Liver (tissue), 3 donors: ENCODE data around the gene GATM.

ENCODE experiments used
- EGR1 ChIP-seq, 2 donors: IDR thresholded peaks; 2 replicates each; pipeline ENCODE4 v1.6.1; 2016 to 2018; ENCODE audit warnings: antibody characterized with exemption in 2 of 2, low read depth in 2 of 2
- RAD21 ChIP-seq, 2 donors: IDR thresholded peaks; 2 replicates each; pipeline ENCODE4 v1.6.1; 2016; ENCODE audit warnings: antibody characterized with exemption in 2 of 2, mild to moderate bottlenecking in 2 of 2
- TF ChIP-seq, protein P1 (sequence below): fragments of 150-350 bp; IDR thresholded peaks from 2 replicates; pipeline ENCODE4 v1.5.1; 2017; ENCODE audit warnings: improper control_type of control experiment, low read depth, low read length; ENCODE audit not compliant: missing input control
- donor health status: healthy.
- donor health status: healthy.

- TF ChIP-seq, protein P1, sequence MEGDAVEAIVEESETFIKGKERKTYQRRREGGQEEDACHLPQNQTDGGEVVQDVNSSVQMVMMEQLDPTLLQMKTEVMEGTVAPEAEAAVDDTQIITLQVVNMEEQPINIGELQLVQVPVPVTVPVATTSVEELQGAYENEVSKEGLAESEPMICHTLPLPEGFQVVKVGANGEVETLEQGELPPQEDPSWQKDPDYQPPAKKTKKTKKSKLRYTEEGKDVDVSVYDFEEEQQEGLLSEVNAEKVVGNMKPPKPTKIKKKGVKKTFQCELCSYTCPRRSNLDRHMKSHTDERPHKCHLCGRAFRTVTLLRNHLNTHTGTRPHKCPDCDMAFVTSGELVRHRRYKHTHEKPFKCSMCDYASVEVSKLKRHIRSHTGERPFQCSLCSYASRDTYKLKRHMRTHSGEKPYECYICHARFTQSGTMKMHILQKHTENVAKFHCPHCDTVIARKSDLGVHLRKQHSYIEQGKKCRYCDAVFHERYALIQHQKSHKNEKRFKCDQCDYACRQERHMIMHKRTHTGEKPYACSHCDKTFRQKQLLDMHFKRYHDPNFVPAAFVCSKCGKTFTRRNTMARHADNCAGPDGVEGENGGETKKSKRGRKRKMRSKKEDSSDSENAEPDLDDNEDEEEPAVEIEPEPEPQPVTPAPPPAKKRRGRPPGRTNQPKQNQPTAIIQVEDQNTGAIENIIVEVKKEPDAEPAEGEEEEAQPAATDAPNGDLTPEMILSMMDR: no peak
- TF ChIP-seq RAD21 (IDR thresholded peaks at IDR 0.05): no peak
- no peak for TF ChIP-seq EGR1 (IDR thresholded peaks at IDR 0.05; ENCODE audit: low read depth in 2 of 2)
These were observed 46.1 kb upstream of the GATM start for GRCh38 chr15:45424429-45424828.
